HG03457 (cell line): ENCODE results near the gene GEMIN7.
"Not testable (repeated sequence)": the region's sequence is repeated elsewhere in the genome, so short reads cannot be mapped to it uniquely, and the experiment has no call there.

Experiments used
- ATAC-seq: cut with Tn5 transposase; IDR thresholded peaks from one replicate; pipeline ENCODE4 v1.9.1; 2021; ENCODE audit warnings: moderate number of reproducible peaks; ENCODE audit not compliant: unreplicated experiment

Gene GEMIN7

DNA sequence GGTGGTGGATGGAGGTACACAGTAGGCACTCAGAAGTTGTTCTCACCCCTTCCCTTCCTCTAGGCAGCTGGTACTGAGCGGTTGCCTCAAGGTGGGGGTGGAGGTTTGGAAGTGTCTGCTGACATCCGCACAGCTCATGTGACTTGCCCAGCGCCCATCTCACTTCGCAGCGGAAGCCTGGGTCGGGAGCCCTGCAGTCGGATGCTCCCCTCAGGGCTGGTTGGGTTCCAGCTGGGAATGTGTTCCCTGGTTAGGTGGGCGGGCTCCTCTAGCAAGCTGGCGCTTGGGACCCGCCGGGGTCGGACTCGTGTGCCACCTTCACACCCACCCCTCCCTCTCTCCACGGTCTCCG lies 24.1 kb downstream of the GEMIN7 start:
- no peak for ATAC-seq

GRCh38 chr19:45103508-45104319 lies 24.7 kb downstream of the GEMIN7 start:
- ATAC-seq = no peak

GRCh38 chr19:45104658-45105349 lies 25.7 kb downstream of the GEMIN7 start:
- no peak for ATAC-seq

DNA sequence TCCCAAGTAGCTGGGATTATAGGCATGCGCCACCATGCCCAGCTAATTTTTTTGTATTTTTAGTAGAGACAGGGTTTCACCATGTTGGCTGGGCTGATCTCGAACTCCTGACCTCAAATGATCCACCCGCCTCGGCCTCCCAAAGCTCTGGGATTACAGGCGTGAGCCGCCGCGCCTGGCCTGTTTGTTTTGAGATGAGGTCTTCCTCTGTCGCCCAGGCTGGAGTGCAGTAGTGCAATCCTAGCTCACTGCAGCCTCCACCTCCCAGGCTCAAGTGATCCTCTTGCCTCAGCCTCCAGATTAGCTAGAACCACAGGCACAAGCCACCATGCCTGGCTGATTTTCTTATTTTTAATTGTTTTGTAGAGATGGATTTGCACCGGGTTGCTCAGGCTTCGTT lies 27.3 kb downstream of the GEMIN7 start:
- ATAC-seq = not testable (repeated sequence)

- ATAC-seq = no peak
Observed at GRCh38 chr19:45107621-45108150, 28.6 kb downstream of the GEMIN7 start.

- no peak for ATAC-seq
Observed at GRCh38 chr19:45110851-45111266, 31.8 kb downstream of the GEMIN7 start.

DNA sequence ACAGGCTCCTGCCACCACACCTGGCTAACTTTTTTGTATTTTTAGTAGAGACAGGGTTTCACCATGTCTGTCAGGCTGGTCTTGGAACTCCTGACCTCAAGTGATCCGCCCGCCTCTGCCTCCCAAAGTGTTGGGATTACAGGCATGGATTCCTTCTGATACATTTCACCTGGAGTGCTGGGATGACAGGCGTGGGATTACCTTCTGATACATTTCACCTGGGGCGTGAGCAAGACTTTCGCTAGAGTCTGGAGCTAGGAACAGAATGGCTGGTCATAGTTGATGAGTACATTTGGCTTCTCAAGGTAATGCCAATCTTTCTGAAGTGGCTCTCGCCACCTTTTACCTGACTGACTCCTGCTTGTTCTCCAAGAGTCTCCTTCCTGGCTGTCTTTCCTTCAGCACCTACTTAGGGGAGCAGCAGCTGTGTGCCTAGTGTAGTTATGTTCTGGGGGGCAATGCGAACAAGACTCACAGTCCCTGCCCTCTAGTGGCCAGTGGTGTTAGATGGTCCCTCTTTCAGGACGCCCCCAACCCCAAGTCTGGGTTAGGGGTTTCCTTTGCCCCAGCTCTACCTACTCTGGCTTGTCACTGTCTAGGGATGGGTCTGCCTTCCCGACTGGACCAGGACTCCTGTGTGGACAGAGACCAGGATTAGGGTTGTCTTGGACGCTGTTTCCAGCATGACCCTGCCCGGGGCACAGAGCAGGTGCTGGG lies 33.2 kb downstream of the GEMIN7 start:
- no peak for ATAC-seq

DNA sequence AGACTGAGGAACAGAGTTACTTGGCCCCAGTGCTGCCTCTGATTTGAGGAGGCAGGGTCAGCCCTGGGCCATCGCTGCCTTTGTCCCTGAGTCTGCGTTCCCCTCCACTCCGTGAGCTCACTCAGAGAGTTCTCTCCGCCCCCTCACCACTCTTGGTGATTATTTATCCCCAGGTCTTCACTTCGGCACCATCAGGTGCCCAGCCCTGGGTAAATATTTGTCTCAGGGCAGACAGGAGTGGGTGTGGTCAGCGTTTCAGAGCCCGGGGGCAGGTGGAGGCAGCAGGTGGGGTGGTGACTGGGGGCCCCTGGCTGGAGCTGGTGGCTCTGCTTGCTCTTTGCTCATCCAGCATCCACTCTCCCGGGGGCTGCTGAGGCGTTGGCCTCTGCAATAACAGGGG lies 34.6 kb downstream of the GEMIN7 start:
- no peak for ATAC-seq

DNA sequence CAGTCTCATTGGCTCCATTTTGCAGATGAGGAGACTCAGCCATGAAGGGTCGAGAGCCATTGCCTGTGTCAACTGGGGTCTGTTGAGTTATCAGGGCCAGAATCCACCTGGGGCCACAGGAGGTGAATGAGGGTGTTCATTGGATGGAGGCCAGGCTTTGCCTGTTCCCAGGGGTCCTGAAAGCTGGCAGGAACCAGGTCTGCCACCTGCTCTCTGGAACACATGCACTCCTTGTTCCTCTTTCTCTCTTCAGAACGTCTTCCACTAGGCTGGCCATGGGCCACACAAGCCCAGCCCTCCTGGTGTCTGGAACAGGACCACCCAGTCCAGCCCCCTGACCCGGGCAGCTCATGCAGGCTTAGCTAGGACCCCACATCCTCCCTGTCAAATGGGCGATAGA lies 35.1 kb downstream of the GEMIN7 start:
- ATAC-seq = no peak

DNA sequence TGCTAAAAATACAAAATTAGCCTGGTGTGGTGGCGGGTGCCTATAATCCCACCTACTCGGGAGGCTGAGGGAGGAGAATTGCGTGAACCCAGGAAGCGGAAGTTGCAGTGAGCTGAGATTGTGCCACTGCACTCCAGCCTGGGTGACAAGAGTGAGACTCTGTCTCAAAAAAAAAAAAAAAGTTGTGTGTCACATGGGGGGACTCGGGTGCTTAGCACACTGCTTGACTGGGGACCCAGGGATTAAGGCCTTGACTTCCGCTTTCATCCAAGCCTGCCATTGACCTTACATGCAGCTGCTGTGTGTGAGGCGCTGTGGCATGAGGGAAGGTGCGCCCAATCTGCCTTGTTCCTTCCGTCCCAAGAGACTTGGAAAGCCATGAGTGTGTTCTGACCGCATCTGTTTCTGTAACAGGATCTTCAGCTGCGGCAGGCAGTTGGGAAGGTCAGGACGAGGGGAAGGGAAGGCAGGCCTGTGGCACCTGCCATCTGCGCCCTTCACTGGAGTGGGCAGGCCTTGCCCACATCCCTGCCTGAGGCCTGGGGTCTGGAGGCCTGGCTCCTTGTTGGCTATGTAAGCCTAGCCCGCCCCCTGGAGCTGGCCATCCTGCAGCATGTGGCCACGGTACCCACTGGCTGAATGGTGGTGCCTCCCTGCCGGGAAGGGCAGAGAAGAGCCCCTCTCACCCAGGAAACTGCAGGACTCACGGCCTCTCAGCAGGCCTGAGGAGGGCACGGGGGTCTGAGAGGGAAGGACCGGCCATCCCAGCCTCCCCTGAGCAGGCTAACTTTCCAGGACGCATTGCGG lies 37.0 kb downstream of the GEMIN7 start:
- ATAC-seq = no peak

DNA sequence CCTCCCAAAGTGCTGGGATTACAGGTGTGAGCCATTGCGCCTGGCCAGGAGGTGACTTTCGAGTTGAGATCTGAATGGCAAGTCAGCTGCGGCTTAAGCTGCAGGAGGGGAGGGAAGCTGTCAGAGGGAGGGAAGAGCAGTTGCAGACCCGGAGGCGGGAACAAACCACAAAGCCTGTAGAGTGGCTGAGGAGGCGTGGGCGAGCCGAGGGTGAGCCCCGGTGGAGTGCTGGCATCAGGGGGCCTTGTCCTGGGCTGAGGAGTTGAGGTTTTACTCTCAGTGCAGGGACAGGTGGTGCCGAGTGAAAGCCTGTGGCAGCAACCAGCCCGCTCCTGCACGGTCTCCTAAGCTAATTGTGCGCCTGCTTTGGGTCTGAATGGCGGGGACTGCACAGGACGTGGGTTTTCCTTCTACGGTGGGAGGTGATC lies 38.1 kb downstream of the GEMIN7 start:
- ATAC-seq = no peak

- ATAC-seq = no peak
Observed at GRCh38 chr19:45117671-45118070, 38.6 kb downstream of the GEMIN7 start.

DNA sequence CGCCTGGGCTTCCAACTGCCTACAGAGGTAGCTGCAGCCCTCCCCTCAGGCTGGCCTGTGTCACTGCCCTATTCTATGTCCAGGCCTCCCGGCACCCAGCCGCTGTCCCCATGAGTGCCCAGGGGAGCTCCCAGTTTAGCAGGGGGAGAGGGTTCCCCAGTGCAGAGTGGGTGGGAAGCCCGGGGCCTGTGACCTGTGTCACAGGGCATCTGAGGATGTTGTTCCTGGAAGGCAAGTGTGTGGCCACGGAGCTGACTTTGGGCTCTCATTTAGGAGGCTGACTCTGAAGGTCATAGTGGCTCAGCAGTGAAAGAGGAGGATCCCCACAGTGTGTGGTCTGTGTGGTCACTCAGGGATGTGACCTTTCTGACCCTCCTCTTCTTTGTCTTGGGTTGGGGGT lies 39.0 kb downstream of the GEMIN7 start:
- ATAC-seq = no peak

- ATAC-seq = not testable (repeated sequence)
Observed at GRCh38 chr19:45118591-45119355, 39.7 kb downstream of the GEMIN7 start.

GRCh38 chr19:45119582-45119981 lies 40.5 kb downstream of the GEMIN7 start:
- ATAC-seq = no peak

DNA sequence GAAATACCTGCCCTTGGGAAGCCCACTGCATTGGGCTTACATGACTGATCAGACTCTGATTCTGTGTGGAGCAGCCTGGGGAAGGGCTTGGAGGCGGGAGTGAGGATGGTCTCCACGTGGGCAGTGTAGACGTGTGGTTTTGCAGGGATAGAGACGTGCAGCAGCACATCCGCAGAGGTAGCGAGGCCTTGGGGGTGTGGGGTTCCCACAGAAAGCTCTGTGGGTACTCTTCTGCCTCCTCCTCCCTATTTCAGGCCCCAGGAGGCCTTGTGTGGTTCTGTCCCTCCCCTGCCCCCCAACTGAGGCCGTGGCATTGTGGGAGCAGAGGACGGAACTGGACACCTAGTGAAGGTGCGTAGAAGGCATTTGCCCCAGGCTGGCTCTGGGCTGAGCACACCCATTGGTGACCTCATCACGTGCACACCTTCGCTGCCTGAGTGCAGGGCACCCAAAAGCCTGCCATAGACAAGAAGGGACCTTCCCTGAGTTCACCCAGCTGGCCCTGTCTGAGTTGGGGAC lies 42.8 kb downstream of the GEMIN7 start:
- ATAC-seq = no peak

GRCh38 chr19:45122832-45123231 lies 43.8 kb downstream of the GEMIN7 start:
- no peak for ATAC-seq

DNA sequence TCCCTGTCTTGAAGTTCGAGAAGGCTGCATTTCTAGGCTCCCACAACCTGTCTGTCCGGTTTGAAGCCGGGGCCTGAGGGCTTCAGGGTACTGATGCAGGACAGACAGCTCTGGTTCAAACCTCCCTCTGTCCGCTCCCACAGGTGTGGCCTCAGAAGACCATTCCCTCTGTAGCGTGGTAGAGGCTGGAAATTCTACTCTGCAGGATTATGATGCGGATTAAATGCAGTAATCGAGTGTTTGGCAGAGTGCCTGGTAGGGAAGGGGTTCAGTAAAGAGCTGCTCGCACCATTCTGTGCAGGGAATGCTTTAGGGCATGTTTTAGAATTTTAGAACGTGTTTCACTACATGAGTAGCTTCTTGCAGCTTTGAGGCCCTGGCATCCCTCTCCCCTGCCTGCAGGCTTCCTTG lies 44.4 kb downstream of the GEMIN7 start:
- no peak for ATAC-seq

DNA sequence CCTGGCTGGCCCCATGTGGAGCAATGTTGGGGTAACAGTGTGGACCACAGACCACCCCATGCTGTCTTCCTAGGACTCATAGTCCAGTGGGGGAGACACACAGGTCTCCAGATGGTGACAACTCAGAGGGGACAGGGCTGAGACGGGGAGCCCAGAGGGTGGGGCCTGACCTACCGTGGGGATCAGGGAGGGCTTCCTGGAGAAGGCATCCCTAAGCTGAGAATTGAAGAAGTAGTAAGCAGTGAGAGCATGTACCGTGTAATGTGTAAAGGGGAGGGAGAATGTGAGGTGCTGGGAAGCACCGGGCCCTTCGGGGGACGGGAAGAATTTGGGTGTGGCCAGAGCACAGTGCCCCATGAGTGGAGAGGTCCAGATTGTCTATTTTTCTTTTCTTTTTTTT lies 45.0 kb downstream of the GEMIN7 start:
- no peak for ATAC-seq

DNA sequence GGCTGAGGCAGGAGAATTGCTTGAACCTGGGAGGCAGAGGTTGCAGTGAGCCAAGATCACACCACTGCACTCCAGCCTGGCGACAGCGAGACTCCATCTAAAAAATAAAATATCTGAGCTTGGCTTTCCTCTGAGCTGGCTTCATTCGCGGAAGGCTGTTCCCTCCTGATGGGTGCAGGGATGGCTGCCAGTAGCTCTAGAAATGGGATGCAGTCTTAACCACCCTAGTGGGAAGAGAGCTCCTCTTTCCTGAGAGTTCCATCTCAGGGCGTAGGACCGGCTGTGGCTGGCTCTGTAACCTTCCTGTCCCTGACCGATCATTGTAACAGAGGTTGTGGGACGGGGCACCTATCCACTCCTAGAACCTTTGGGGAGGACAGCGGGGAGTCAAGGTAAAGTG lies 46.3 kb downstream of the GEMIN7 start:
- ATAC-seq = no peak
